Stimulated activated naive CD8-positive, alpha-beta T cell treated with anti-CD3 and anti-CD28 coated beads, Interleukin-15, Interleukin-2, amounts not matched to agents 100 ng/mL and 50 ng/mL, for 24 hours (primary cell): Measurements from ENCODE around the gene ALOX15B.
"Not testable (repeated sequence)": the region's sequence is repeated elsewhere in the genome, so short reads cannot be mapped to it uniquely, and the experiment has no call there.

ENCODE experiments used
- H3K27ac Mint-ChIP-seq: one replicate; pipeline ENCODE4 v1.8.0; 2021; ENCODE audit warnings: mild to moderate bottlenecking, mixed read lengths
- H3K27me3 Mint-ChIP-seq: one replicate; pipeline ENCODE4 v1.8.0; 2021; ENCODE audit warnings: mixed read lengths
- H3K36me3 Mint-ChIP-seq: one replicate; pipeline ENCODE4 v1.8.0; 2021; ENCODE audit warnings: low read depth, mixed read lengths
- H3K4me1 Mint-ChIP-seq: one replicate; pipeline ENCODE4 v1.8.0; 2021; ENCODE audit warnings: low read depth, mixed read lengths
- H3K4me3 Mint-ChIP-seq: one replicate; pipeline ENCODE4 v1.8.0; 2021; ENCODE audit warnings: mild to moderate bottlenecking, mixed read lengths
- H3K9me3 Mint-ChIP-seq: one replicate; pipeline ENCODE4 v1.8.0; 2021; ENCODE audit warnings: mixed read lengths

Gene ALOX15B

GRCh38 chr17:8059131-8059530 lies 20.3 kb downstream of the ALOX15B start:
- Mint-ChIP-seq H3K9me3 (no peaks in the 10 kb centered on the region), H3K27me3 (peaks cover 71% of the 10 kb centered on the region), H3K27ac (no peak overlapping the region)

GRCh38 chr17:8060274-8060673 lies 21.4 kb downstream of the ALOX15B start:
- Mint-ChIP-seq H3K4me1 (peaks cover 25% of the 10 kb centered on the region), H3K4me3 (no peak overlapping the region), H3K9me3 (no peaks in the 10 kb centered on the region), H3K27ac (peak overlapping the region; percentile 4), H3K27me3 (peaks cover 74% of the 10 kb centered on the region), H3K36me3 (no peaks in the 10 kb centered on the region)

More at GRCh38 chr17:8059131-8059530, 20.3 kb downstream of the ALOX15B start:
- Mint-ChIP-seq H3K36me3 (no peaks in the 10 kb centered on the region), H3K4me1 (peaks cover 26% of the 10 kb centered on the region), H3K4me3 (no peak overlapping the region)

DNA sequence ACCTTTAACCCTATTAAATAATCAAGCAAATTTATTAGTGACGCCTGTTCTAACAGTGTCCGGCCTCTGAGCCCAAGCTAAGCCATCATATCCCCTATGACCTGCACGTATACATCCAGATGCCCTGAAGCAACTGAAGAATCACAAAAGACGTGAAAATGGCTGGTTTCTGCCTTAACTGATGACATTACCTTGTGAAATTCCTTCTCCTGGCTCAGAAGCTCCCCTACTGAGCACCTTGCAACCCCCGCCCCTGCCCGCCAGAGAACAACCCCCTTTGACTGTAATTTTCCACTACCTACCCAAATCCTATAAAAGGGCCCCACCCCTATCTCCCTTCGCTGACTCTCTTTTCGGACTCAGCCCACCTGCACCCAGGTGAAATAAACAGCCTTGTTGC lies 23.0 kb downstream of the ALOX15B start:
- not testable (repeated sequence) for H3K4me3 Mint-ChIP-seq, H3K9me3 Mint-ChIP-seq, H3K36me3 Mint-ChIP-seq, H3K27ac Mint-ChIP-seq, H3K4me1 Mint-ChIP-seq
- H3K27me3 Mint-ChIP-seq = peaks cover 65% of the 10 kb centered on the region

- Mint-ChIP-seq H3K4me3 (no peak overlapping the region), H3K27me3 (peaks cover 61% of the 10 kb centered on the region)
Measured at GRCh38 chr17:8062435-8062806, 23.6 kb downstream of the ALOX15B start.

GRCh38 chr17:8062807-8063483 lies 24.1 kb downstream of the ALOX15B start:
- Mint-ChIP-seq H3K4me3 (no peak overlapping the region), H3K4me1 (no peaks in the 10 kb centered on the region), H3K36me3 (no peaks in the 10 kb centered on the region), H3K9me3 (no peaks in the 10 kb centered on the region), H3K27me3 (peaks cover 56% of the 10 kb centered on the region), H3K27ac (no peak overlapping the region)

More at GRCh38 chr17:8062435-8062806, 23.6 kb downstream of the ALOX15B start:
- H3K27ac Mint-ChIP-seq = no peak overlapping the region
- no peaks in the 10 kb centered on the region for H3K36me3 Mint-ChIP-seq
- H3K9me3 Mint-ChIP-seq = no peaks in the 10 kb centered on the region
- H3K4me1 Mint-ChIP-seq = peaks cover 4% of the 10 kb centered on the region

DNA sequence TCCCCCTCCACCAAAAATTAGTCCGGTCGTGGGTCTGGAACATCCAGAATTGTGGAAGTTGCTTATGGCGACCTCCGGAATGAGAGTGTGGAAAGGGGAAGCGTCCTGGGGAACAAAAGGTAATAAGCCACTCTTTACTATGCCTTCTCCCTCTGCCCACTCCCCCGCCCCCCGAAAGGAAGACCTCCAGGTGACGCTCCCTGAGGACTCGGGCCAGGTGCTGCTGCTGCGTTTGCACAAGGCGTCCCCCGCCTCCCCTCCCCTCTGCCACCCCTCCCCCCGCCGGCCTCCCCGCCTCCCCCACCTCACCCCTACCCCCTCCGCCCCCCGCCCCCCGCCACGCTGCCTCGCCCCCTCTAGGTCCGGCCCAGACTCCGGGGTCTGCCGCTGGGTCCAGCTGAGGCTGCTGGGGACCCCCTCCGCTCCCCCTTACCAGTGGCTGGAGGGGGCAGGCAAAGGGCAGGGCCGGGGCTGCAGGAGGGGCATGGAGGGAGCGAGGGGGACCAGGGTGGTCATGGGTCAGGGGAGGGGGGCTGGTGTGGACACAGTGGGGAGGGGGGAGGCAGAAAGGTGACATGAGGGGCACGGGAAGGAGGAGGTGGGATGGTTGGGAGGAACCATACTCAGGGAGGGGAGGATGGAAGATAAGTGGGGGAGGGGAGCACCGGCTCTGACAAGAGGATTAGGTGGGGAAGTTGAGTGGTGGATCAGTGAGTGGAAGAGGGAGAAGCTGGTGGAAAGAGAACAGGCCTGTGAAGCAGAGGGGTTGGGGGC lies 25.1 kb downstream of the ALOX15B start:
- no peaks in the 10 kb centered on the region for H3K4me1 Mint-ChIP-seq
- no peak overlapping the region for H3K27ac Mint-ChIP-seq
- peaks cover 56% of the 10 kb centered on the region for H3K27me3 Mint-ChIP-seq
- H3K4me3 Mint-ChIP-seq = no peak overlapping the region
- no peaks in the 10 kb centered on the region for H3K36me3 Mint-ChIP-seq
- H3K9me3 Mint-ChIP-seq = no peaks in the 10 kb centered on the region

GRCh38 chr17:8064561-8065019 lies 25.7 kb downstream of the ALOX15B start:
- H3K27me3 Mint-ChIP-seq = peaks cover 49% of the 10 kb centered on the region
- H3K27ac Mint-ChIP-seq = no peak overlapping the region

DNA sequence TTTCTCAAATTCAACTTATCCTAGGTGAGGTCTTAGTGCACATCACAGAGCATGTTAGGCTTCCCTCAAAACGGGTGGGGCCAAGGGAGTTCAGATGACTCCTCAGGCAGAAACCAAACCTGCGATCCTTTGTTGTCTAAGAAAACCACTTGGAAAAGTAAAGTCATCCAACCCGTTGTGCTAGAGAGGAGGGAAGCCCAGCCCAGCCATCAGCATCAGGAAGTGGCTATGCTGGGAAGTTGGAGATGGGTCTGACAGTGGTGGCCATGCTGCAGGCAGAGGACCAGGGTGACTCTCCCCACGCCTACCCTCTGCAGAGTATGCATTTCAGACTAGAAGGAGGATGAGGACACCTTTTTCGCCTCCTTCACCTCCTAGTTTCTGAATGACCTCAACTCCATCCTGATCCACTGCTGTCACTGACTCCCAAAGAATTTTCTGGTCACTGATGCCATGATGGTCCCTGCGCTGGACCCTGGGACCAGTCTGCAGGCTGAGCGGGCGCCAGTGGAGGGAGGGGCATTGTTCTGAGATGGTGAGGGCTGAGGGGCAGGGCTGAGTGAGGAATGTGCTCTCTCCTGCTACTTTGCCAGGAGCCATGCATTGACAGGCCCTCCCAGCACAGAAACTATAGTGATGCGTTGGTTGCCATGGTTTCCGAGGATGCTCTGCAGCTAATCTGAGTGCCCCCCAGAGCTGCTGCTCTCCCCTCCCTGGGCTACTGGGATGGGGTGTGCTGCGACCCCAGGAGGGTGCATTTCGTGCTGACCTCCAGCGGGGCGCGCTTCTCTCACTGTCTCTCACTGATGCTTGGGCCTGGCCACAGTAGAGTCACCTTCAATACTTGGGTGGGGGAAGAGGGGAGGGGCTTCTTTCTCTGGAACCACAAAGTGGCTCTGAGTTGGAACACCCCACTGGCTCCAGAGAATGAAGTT lies 28.2 kb downstream of the ALOX15B start:
- H3K9me3 Mint-ChIP-seq = no peaks in the 10 kb centered on the region
- H3K4me1 Mint-ChIP-seq = peaks cover under 1% of the 10 kb centered on the region
- H3K36me3 Mint-ChIP-seq = no peaks in the 10 kb centered on the region
- peaks cover 41% of the 10 kb centered on the region for H3K27me3 Mint-ChIP-seq
- no peak overlapping the region for H3K27ac Mint-ChIP-seq
- no peak overlapping the region for H3K4me3 Mint-ChIP-seq

More at GRCh38 chr17:8064561-8065019, 25.7 kb downstream of the ALOX15B start:
- no peaks in the 10 kb centered on the region for H3K36me3 Mint-ChIP-seq
- no peaks in the 10 kb centered on the region for H3K9me3 Mint-ChIP-seq
- H3K4me1 Mint-ChIP-seq = no peaks in the 10 kb centered on the region
- H3K4me3 Mint-ChIP-seq = no peak overlapping the region

- no peak overlapping the region for H3K4me3 Mint-ChIP-seq
- no peaks in the 10 kb centered on the region for H3K36me3 Mint-ChIP-seq
- no peaks in the 10 kb centered on the region for H3K9me3 Mint-ChIP-seq
- peaks cover 7% of the 10 kb centered on the region for H3K4me1 Mint-ChIP-seq
- peaks cover 41% of the 10 kb centered on the region for H3K27me3 Mint-ChIP-seq
- no peak overlapping the region for H3K27ac Mint-ChIP-seq
Measured at GRCh38 chr17:8067806-8068205, 28.9 kb downstream of the ALOX15B start.

GRCh38 chr17:8068736-8069586 lies 30.1 kb downstream of the ALOX15B start:
- H3K4me3 Mint-ChIP-seq = no peak overlapping the region
- H3K27ac Mint-ChIP-seq = no peak overlapping the region
- H3K4me1 Mint-ChIP-seq = peaks cover 19% of the 10 kb centered on the region
- H3K36me3 Mint-ChIP-seq = no peaks in the 10 kb centered on the region
- H3K27me3 Mint-ChIP-seq = peaks cover 39% of the 10 kb centered on the region
- no peaks in the 10 kb centered on the region for H3K9me3 Mint-ChIP-seq

- peaks cover 42% of the 10 kb centered on the region for H3K27me3 Mint-ChIP-seq
- H3K36me3 Mint-ChIP-seq = no peaks in the 10 kb centered on the region
- H3K27ac Mint-ChIP-seq = no peak overlapping the region
- no peak overlapping the region for H3K4me3 Mint-ChIP-seq
- H3K4me1 Mint-ChIP-seq = peaks cover 22% of the 10 kb centered on the region
- H3K9me3 Mint-ChIP-seq = no peaks in the 10 kb centered on the region
Measured at GRCh38 chr17:8069587-8069860, 30.7 kb downstream of the ALOX15B start.

DNA sequence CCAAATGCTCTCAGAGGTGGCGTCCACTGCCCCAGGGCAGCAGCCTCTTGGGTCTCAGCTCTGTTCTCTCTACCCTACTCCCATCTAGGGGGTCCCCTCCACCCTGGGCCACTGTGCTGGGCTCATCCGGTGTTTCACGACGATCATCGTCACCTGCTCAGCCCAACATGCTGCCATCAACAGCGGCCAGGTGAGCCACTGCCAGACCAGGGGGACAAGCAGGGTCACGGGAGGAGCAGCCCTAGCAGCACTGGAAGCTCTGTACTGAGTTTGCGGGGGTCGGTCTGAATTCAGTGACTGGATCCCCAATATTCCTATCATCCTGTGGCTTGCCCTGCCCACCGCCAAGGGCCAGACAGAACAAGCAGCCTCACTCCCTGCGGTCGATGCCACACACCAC lies 32.6 kb downstream of the ALOX15B start:
- no peak overlapping the region for H3K27ac Mint-ChIP-seq
- H3K4me1 Mint-ChIP-seq = peaks cover 22% of the 10 kb centered on the region
- no peaks in the 10 kb centered on the region for H3K9me3 Mint-ChIP-seq
- no peak overlapping the region for H3K4me3 Mint-ChIP-seq
- H3K27me3 Mint-ChIP-seq = peaks cover 51% of the 10 kb centered on the region
- no peaks in the 10 kb centered on the region for H3K36me3 Mint-ChIP-seq

DNA sequence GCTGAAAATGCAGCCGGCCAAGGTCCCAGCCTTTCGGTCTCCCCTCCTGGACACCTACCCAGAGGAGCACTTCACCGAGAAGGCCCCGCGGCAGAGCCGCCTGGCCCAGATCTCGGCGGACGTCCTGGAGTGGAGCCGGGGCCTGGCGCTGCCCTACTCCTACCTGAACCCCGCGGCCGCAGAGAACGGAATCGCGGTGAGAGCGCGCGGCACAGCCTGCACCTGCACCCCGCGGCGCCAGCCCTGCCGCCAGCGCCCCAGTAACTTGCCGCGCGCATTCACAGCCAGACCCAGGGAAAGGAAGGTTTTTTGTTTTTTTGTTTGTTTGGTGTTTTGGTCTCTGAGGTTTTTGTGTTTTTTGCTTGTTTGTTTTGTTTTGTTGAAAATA lies 33.5 kb downstream of the ALOX15B start:
- Mint-ChIP-seq H3K4me3 (peak overlapping the region; percentile 60), H3K9me3 (no peaks in the 10 kb centered on the region), H3K4me1 (peaks cover 22% of the 10 kb centered on the region), H3K27ac (peak overlapping the region; percentile 37), H3K36me3 (no peaks in the 10 kb centered on the region), H3K27me3 (peaks cover 51% of the 10 kb centered on the region)

- H3K4me3 Mint-ChIP-seq = peak overlapping the region; percentile 66
- H3K9me3 Mint-ChIP-seq = no peaks in the 10 kb centered on the region
- peaks cover 22% of the 10 kb centered on the region for H3K4me1 Mint-ChIP-seq
- H3K27me3 Mint-ChIP-seq = peaks cover 51% of the 10 kb centered on the region
- peak overlapping the region; percentile 37 for H3K27ac Mint-ChIP-seq
- no peaks in the 10 kb centered on the region for H3K36me3 Mint-ChIP-seq
Measured at GRCh38 chr17:8072729-8073461, 34.0 kb downstream of the ALOX15B start.
